Superior temporal gyrus (tissue), 1 donor: ENCODE data around the gene TVP23A.

Source experiments
- DNase-seq: peaks from one replicate; pipeline ENCODE4 v3.0.0-alpha.2; 2016; ENCODE audit errors: extremely low spot score

Gene TVP23A

DNA sequence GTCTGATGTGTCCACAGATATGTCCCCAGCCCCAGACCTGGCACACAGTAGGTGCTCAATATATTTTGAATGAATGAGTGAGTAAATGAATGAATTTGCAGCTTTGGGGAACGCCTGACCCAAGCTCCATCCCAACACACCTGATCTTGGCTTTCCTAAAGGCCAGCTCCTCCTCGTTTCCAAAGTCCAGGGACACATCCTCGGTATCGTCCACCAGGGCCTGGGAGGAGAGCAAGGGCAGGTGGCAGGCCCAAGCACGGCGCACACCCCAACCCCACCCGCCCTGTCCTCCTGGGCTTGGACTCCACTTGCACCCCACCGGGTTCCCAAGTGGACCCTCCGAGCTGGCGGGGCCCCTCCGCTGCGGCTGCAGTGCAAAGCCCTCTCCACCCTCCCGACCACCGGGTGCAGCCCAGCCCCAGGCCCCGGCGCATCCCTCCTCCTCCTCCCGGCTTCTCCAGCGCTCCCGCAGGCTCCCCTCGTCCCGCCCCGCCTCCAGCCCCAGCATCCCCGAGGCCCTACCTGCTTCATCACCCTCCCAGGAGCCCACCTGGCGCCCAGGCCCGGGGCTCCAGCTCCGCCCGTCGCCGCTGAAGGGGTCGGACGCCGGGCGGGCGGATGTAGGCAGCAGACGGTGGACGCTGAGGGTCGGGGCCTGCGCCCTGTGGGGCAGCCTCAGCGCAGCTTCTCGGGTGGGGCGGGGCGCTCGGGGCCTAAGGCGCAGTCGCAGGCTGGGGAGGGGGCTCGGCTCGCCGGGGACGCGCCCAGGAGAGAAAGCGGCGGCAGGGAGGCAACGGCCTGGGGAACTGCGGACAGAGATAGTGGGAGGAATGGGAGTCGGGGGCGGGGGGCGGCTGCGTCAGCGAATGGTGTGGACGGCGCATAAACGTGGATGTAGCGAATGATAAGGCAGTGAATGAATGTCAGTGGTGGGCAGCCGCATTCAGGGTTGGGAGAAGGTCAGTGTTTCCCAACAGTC is at the start of gene TVP23A:
Gene TVP23A (minus strand): TSS at position 832 of the 979 bp plus-strand sequence. CDS start 301 bp downstream, at position 531.
- no peak for DNase-seq

DNA sequence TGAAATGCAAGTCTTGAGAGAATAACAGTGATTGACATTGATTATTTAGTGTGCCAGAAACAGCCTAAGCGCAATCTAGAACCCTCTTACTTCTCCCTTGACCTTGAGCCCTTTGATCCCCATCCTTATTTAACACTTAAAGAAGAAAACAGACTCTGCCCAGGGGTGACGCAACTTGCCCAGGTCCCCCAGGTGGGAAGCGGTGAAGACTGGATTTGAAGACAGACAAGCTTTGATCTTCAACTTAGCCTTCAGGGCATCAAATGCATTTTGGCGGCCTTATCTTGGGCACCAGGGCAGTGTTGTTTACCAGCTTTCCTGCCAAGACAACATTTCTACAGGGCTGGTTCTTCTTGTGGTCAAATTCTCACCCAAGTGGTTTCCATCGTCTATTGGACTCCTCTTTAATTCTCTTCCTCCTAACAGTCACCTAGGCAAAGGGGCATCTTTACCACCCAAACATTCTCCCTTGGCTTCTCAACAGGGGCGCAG is 49.6 kb upstream of the TVP23A start:
- DNase-seq = no peak

DNA sequence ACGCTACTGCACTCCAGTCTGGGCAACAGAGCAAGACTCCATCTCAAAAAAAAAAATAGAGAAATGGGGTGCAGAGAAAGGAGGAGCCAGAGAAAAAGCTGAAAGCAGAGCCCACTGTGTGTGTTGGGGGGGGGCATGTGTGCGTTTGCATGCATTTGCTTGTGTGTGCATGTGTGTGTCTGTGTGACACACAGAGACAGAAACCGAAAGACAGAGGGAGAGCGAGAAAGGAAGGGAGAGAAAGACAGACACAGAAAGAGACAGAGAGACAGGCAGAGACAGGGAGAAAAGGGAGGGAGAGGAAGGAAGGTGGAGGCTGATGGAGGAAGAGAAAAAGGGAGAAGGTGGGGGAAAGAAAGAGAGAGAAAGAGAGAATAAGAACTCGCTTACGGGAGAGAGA is 48.6 kb upstream of the TVP23A start:
- no peak for DNase-seq

DNA sequence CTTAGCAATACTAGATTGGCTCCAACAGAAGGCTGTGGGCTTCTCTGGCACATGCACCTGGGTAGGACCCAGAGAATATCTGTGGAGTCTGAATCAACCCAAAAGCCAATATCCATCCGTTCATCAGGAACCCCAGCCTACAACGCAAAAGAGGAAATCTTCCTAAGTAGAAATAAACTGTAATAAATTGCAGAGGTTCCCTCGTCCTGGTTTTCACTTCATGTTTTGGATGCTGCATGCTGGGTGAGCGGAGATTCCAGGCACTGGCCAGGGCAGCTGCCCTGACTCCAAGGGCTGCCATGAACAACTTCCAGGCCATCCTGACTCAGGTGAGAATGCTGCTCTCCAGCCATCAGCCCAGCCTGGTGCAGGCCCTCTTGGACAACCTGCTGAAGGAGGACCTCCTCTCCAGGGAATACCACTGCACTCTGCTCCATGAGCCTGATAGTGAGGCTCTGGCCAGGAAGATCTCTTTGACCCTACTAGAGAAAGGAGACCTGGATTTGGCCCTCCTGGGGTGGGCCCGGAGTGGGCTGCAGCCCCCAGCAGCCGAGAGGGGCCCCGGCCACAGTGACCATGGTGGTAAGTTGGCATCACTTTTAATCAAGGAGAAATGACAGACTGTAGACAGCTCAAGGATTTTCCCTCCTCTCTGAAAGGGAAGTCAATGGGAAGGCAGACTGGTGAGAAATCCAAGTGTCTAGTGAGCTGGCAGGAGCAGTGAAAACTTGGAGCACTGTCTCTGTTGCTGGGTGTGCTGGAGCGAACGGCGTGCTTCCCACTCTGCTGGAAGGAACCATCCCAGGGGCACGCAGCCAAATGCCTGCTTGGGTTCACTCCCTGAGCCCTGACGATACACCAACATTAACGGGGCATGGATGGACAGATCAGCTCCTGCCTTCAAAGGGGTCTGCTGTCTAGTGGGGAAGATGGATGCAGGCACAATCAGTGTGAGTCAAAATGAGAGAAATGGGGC is 47.7 kb upstream of the TVP23A start:
- no peak for DNase-seq

DNA sequence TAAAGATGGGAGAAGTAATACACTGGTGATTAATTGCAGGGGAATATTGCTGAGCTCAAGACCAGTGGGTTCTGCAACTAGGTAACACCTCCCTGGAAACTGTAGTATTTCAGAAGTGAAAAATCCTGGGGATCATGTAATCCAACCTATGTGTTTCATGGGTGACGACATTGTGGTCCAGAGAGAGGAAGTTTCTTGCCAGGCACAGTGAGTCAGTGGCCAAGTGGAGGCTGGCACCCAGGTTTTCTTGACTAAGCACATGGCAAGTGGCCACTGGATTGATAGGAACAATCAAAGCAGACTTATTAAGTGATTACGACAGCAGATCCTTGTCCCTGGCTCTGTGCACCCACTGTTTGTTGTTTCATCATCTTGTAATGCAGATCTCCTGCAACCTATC is 43.8 kb upstream of the TVP23A start:
- no peak for DNase-seq

DNA sequence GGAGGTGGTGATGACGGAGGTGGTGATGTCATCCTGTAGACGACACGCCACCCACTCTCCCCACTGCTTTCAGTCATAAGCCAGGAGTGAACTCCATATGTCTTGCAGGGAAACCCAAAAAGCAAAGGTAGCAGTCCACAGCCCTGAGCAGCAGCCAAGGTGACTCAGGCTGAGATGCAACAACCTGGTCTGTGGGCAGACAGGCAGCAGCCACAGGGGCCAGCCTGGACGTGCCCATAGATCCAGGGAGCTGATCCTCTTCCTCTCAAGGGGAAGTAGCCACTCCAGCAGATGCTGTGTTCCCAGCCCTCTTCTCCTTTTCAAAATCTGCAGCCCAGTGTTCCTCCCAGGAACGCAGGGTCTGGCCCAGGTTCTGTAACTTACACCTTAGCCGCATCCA is 41.1 kb upstream of the TVP23A start:
- DNase-seq = no peak

DNA sequence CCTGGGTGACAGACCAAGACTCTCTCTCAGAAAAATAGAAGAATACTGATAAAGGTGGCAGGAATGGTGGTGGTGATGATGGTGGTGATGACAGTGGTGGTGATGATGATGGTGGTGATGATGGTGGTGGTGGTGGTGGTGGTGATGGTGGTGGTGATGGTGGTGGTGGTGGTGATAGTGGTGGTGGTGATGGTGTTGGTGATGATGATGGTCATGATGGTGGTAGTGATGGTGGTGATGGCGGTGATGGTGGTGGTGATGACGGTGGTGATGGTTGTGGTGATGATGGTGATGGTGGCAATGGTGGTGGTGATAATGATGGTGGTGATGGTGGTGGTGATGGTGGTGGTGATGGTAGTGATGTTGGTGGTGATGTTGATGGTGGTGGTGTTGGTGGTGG is 40.4 kb upstream of the TVP23A start:
- no peak for DNase-seq

DNA sequence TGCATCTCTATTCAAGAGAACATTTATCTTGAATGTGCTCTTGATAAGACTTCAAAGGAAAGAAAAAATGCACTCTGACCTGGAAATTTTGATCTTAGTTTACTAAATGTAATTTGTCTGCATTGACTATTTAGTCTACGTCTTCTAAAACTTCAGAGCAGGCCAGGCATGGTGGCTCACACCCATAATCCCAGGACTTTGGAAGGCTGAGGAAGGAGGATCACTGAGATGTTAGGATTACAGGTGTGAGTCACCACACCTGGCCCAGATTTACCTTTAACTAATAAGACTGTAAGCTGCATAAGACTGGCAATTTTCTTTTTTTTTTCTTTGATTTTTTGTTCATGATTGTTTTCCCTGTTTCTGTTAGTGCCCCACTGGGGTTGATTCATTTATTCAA is 39.6 kb upstream of the TVP23A start:
- no peak for DNase-seq

DNA sequence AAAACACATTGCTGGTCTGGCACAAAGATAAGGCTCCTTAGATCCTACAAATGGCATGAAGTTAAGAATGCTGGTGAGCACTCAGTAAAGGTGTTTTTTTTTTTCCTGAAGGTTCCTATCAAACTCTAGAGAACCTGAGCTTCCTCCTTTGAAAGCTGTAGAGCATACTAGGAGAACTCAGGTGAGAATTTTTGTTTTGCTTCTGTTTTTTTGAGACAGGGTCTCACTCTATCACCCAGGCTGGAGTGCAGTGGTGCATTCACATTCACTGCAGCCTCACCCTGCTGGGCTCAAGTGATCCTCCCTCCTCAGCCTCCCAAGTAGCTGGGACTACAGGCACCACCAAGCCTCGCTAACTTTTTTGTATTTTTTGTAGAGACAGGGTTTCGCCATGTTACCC is 37.4 kb upstream of the TVP23A start:
- no peak for DNase-seq

DNA sequence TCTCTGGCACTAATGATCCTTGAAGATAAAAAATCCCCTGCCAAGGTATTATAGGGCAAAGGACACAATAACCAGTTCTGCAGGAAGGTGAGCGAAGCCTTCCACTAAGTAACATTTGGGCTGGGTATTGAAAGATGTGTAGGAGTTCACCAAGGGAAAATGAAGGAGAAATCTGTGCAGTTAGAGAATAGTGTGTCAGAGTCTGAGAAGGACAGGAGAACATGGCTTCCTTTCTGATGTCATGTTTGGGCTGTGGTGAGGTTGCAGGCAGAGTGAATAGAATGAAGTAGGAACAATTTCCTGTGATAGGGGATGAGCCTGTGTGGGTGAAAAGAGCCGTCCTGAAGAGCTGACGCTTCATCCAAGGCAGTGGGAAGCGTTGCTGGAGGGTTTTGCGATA is 34.4 kb upstream of the TVP23A start:
- no peak for DNase-seq

DNA sequence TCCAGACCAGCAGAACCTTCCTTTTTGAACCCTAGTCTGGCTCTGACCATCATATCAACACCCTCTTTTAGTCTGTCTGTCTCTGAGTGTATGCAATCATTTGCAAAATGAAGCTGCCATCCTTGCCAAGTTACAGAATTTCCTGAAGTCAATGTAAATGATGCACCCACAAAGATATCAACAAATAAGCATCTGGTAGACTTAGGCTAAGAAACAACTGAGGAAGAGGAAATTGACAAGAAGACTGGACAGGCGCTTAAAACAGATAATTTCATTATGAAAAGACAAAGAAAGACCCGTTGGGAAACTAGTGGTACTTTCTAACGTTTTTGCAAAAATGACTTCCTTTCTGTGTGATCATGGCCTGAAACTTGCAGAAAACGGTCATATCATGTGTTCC is 33.7 kb upstream of the TVP23A start:
- DNase-seq = no peak

DNA sequence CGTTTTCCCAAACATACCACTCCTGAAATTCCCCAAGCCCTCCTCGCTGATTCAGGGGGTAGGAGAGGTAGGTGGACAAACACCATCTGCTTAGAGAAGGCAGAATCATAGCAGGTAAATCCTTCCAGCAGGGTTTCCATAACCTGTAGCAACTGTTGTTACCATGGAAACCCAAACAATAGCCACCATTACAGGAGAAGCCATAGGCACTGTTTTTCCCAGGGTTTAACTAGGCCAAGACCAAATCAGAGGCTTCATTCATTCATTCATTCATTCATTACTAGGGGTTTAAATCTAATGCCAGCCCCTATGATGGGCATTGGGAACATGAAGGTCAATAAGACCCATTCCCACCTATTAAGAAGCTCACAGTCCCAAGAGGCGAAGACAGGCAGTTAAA is 32.9 kb upstream of the TVP23A start:
- no peak for DNase-seq

DNA sequence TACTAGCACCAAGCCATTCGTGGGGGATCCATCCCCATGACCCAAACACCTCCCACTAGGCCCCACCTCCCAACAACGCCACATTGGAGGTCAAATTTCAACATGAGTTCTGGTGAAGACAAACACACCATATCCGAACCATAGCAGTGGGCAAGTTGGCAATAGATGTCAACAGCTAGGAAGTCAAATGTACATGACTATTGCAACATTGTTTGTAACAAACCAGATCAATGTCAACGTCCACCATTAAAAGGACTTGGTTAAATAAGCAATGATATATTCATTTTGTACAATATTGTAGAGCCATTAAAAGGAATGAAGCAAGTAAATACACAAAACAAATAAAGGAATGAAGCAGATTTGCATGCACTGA is 31.9 kb upstream of the TVP23A start:
- DNase-seq = no peak

DNA sequence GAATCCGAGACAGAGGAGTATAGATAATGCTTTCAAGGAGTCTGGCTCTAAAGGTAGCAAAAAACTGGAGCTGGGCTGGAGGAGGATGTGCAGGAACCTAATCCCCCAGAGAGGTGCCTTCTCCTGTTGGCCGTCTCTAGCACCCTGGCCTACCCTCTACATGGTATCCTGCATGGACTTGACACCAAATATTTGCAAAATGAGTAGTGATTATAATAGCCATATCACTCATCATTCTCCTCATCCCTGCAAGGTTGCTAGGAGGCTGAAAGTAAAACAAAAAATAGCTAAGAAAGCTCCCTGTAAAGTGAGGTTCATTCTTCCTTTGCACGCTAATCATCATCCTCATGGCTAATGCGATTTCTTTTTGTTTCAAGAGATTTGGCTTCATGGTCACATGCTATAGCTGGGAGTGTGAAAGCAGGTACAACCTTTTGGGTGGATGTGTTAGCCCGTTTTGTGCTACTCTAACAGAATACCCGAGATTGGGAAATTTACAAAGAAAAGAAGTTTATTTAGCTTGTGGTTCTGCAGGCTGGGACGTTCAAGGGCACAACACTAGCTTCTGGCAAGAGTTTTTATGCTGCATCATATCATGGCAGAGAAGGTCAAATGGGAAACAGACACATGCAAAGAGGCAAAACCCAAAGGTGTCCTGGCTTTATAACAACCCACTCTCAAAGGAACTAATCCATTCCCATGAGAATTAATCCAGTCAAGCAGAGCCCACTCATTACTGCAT is 31.3 kb upstream of the TVP23A start:
- no peak for DNase-seq

DNA sequence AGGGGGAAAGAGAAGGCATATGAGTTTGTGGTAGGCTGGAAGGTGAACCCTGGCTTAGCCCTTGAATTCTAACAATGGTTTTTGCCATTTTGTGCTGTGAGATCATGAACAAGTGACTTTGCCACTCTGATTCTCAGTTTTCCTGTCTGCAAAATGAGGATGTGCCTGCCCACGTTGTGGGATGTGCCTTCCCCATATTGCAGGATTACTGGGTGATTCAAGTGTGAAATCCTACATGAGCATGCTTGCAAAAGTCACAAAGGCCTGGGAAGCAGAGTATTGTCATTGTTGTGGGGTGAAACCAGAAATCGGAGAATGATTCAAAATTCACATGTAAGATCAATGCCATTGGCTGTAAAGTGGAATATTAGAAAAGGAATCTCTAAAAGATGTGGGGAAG is 28.6 kb upstream of the TVP23A start:
- DNase-seq = no peak

DNA sequence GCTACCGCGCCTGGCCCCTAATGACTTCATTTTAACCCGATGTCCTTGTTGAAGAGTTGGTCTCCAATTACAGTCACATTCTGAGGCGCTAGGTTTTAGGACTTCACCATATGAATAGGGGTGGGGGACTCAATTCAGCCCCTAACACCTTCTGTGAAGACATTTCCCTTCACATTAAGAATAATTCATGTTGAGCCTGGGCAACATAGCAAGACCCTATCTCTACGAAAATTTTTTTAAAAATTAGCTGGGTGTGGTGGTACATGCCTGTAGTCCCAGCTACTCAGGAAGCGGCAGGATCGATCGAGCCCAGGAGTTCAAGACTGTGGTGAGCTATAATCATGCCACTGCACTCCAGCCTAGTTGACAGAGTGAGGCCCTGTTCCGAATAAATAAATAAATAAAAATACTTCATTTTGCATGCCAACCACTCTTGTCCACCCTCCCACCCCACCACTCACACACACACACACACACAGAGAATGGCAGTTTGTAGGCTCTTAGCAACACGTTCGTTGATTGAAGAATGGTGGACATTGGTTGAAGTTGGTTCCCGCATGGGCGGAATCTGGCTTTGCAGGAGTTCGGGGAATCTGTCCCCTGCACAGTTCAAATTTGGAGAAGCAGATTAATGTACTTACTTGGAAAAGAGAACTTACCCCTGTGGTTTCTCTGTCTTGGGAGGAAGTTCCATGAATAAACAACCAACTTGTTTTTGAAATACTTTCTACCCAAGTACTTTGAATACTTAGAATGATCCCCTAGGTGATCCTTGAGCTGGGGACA is 27.8 kb upstream of the TVP23A start:
- DNase-seq = no peak

DNA sequence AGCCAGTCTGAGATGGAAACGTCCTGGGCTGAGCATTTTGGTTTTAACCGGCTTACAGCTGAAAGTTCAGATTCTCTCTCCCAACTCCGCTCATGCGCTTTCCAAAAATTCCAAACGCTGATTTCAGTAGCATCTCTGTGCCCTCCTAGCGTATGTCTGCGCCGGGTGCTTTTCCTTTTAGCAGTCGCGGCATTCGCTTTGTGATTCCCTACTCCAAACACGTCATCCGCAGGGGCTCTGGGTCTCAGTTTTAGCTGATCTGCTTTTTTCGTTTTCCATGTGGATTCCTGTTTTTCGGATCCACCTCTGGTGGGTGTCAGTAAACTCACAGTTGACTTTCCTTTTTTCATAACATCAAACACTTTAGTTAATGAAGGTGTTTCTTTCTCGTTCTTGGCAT is 22.1 kb upstream of the TVP23A start:
- DNase-seq = no peak

DNA sequence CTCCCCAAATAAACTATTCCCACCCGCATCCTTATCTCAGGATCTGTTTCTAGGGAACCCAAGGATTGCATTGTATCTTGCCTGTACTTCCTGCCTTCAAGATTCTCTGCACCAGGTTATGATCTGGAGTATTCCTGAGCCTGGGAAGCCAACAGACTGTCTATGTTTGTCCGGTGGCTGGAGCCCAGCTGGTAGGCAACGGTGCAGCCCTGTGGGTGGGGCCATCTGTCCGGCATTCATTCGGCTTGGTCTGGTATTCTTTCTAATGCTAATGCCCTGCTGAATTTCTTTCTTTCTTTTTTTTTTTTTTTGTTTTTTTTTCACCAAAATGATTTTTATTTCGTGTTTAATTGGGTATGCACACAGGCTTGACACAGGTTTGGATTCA is 20.7 kb upstream of the TVP23A start:
- DNase-seq = no peak

DNA sequence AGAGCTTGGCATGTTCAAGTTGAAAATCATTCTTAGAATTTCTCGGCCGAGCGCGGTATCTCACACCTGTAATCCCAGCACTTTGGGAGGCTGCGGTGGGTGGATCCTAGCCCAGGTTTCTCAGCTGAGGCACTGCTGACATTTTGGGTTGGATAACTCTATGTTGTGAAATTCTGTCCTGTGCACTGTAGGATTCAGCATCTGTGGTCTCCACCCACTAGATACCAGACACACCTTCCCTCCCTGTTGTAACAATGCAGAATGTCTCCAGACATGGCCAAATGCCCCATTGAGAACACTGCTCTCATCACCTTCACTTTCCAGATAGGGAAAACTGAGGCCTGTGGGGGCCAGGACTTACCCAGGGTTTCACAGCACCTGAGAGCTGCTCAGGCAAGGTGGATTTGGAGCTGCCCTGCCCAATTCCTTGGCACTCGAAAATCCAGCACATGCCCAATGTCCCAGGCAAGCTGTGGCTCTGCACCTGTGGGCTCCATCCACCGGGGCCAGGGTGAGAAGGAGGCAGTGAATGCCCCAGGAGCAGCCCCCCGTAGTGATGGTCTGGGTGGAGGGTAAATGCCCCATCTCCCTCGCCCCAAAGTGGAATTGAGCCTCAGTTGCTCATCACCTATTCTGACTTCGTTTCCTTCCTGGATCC is 20.2 kb upstream of the TVP23A start:
- no peak for DNase-seq

DNA sequence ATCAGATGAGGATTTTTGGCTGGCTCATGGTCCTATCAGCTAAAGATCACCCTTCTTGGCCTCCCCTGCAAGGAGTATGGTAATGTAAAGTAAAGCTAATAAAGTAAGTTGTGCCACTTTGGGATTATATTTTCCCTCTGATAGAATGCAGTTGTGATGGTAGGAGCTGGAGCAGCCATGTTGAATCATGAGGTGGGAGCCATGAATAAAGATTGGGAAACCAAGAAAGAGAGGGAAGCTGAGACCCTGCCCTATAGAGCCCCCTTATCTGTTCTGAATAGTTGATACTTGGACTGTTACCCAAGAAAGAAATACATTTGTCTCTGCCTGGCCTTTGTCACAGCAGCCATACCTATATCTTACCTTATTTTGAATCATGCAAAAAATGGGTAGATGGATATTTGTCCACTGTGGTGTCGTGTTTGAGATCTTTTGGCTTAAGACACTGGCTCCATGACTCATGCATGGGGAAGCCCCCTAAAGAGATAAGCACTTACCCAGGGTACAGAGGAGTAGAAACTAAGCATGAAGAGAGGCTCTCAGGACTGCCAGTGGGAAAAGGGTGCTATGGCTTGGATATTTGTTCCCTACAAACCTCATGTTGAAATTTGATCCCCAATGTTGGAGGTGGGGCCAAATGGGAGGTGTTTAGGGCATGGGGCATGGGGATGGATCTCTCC is 17.7 kb upstream of the TVP23A start:
- DNase-seq = no peak
